Stimulated activated CD4-positive, alpha-beta T cell treated with anti-CD3 and anti-CD28 coated beads, Interleukin-15, amount 100 ng/mL, for 48 hours (primary cell): ENCODE measurements around the gene CEP152.
A peak's percentile ranks its signal among the peaks of the same experiment; 100 is the strongest.
"Not testable (repeated sequence)": the region's sequence is repeated elsewhere in the genome, so short reads cannot be mapped to it uniquely, and the experiment has no call there.

ENCODE experiments used
- DNase-seq, 2 donors: peaks; one replicate each; pipeline ENCODE4 v3.0.0-alpha.2; 2020; ENCODE audit warnings: low read depth in 2 of 2

Gene CEP152

DNA sequence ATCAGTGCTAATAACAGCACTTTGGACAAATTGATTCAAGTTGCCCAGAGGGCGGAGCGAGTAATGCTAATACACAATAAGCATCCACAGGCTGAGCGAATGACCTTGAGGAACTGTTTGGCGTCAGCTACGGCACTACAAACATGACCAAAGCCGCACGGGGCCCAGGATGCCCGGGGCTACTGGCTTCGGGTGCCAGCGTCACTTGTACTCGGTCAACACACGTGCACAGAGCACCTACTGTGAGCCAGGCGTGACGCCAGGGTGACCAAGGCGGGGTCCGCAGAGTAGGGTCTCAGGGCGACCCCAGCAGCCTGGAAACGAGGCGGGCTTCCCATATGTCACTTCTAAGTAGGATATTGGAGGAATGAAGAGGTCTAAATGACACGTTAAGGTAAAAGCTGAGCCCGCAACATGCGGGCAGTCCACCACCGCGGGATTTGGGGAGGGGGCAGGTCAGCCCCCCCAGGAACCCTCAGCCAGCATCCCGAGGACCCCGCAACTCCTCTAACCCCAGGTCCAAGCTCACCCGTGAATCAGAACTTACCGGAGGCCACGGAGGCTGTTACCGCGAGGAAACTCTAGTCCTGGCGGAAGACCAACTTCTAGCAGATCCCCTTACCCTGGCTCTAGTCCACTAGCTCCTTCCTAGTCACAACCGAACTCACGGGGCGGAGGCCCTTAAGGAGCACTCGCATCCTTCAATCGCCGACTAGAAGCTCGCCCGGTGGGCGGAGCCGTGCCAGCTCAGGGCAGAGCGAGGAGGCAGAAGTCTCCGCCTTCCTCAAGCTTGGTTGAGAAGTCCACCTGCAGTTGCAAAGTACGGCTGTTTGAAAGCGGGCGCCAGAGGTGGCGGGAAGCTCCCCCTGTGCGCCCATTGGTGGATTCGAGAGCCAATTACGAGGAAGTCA lies at the start of gene CEP152:
Gene CEP152, minus strand, starts transcription at position 656 of the 911 bp plus-strand sequence. CDS start 5,420 bp downstream, outside the sequence.
- peak; percentile 96 to 97 for DNase-seq

- no peak for DNase-seq
Measured at GRCh38 chr15:48859426-48859825, 48.6 kb upstream of the CEP152 start.

- DNase-seq: no peak
Measured at GRCh38 chr15:48858401-48858800, 47.5 kb upstream of the CEP152 start.

GRCh38 chr15:48856942-48857341 lies 46.1 kb upstream of the CEP152 start:
- no peak for DNase-seq

- no peak for DNase-seq
Measured at GRCh38 chr15:48855501-48856440, 44.9 kb upstream of the CEP152 start.

- DNase-seq: not testable (repeated sequence)
Measured at GRCh38 chr15:48854434-48854833, 43.6 kb upstream of the CEP152 start.

- no peak for DNase-seq
Measured at GRCh38 chr15:48851956-48852355, 41.1 kb upstream of the CEP152 start.

DNA sequence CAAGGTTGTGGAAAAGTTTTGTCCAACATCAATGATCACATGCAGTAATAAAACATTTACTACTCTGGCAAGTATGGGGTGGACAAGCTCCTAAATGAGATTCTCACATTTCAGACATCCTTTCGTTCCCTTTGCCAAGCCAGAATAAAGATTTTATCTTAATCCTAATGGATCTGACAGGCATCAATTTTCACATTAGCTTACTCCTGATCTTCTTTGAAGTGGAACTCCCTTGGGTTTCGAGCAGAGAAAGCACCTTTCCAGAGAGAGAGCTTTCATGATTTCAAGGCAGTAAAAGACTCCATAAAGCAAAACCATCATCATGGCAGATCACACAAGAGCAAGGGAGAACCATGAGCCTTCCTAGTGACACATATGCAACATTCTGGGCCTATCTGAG lies 39.8 kb upstream of the CEP152 start:
- no peak for DNase-seq

GRCh38 chr15:48845123-48845522 lies 34.3 kb upstream of the CEP152 start:
- no peak for DNase-seq

DNA sequence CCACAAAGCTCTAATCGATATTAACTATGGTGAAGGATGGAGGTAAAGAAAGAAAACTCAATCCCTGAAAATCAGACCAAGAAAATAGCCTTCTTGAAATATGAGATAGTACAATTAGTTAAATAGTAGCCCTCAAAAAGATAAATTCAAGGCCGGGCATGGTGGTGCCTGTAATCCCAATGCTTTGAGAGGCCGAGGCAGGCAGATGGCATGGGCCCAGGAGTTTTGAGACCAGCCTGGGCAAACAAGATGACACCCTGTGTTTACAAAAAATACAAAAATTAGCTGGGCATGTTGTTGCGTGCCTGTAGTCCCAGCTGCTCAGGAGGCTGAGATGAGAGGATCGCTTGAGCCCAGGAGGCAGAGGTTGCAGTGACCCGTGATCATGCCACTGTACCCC lies 31.6 kb upstream of the CEP152 start:
- no peak for DNase-seq

- DNase-seq: no peak
Measured at GRCh38 chr15:48834756-48835155, 23.9 kb upstream of the CEP152 start.

GRCh38 chr15:48833526-48834239 lies 22.8 kb upstream of the CEP152 start:
- no peak for DNase-seq

GRCh38 chr15:48832648-48833047 lies 21.8 kb upstream of the CEP152 start:
- no peak for DNase-seq

DNA sequence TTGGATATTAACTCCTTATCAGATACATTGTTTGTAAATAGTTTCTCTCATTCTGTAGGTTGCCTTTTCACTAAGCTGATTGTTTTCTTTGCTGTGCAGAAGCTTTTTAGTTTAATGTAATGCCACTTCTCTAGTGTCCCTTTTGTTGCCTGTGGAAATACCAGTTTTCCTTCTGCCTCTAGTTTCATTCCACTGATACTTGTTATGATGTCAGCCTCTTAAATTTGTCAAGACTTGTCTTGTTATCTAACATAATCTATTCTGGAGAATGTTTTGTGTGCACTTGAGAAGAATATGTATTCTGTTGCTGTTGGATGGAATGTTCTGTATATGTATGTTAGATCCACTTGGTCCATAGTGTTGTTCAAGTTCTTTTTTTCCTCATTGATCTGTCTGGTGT lies 18.0 kb upstream of the CEP152 start:
- no peak for DNase-seq

GRCh38 chr15:48828471-48828870 lies 17.6 kb upstream of the CEP152 start:
- no peak for DNase-seq

DNA sequence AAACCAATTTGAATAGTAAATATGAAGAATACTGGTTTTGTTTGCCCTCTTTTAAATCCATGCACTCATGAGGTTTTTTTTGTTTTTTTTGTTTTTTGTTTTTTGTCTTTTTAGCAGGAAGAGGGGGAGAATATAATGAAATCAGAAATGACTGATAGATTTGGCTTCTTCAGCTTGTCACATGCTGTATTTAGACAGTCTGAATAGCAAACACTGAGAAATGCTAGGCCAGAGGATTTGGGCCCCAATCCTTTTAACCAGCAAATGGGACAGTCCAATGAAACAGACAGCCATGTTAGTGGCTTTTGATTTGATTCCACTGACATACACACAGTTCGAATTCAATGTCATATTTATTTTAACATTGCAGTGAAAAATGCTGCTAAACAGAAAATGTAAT lies 14.2 kb upstream of the CEP152 start:
- no peak for DNase-seq

GRCh38 chr15:48823706-48824105 lies 12.8 kb upstream of the CEP152 start:
- DNase-seq: no peak

GRCh38 chr15:48823237-48823636 lies 12.4 kb upstream of the CEP152 start:
- DNase-seq: no peak

- no peak for DNase-seq
Measured at GRCh38 chr15:48814286-48814685, 3.4 kb upstream of the CEP152 start.

GRCh38 chr15:48811325-48811958 lies 573 bp upstream of the CEP152 start:
- no peak for DNase-seq

GRCh38 chr15:48806151-48806550 lies 4.7 kb downstream of the CEP152 start:
- no peak for DNase-seq
